Measurements from ENCODE around the gene EIF4E1B. TPM values are rescaled to one million over a fixed set of nuclear protein-coding genes. Genes with fewer than 3 reads are reported as not detected.
A peak's percentile ranks its signal among the peaks of the same experiment; 100 is the strongest.

Gene EIF4E1B
- total RNA-seq, 2 experiments from 2014 or later: not detected

GRCh38 chr5:176648474-176649194 lies 18.2 kb downstream of the EIF4E1B start:
- intact Hi-C loops (cut with DNase I, micrococcal nuclease): loop anchor here in 1 of 2 experiments (5.0 kb wide), 1 partner anchor 664 kb away; the partner anchor contains the start of gene MXD3
- Mint-ChIP-seq H3K27me3 (no peaks in the 10 kb centered on the region), H3K36me3 (ENCODE audit: low read depth) (peaks cover 10% of the 10 kb centered on the region), H3K4me3 (peak overlapping the region; percentile 81), H3K4me1 (peaks cover 50% of the 10 kb centered on the region), H3K27ac (peak overlapping the region; percentile 39), H3K9me3 (ENCODE audit: low read depth) (no peaks in the 10 kb centered on the region)
- DNase-seq (peak; percentile 36), ATAC-seq (no peak)
- ChIA-PET POLR2A (no interaction called here), CTCF (interaction anchor here (0.6 to 7.2 kb wide), 2 partner anchors 10 to 20 kb away, joined by 4 to 56 read pairs; no protein-coding TSS in a partner anchor)

GRCh38 chr5:176650354-176650884 lies 19.9 kb downstream of the EIF4E1B start:
- POLR2A ChIA-PET: no interaction called here
- Mint-ChIP-seq H3K27ac (no peak overlapping the region), H3K9me3 (ENCODE audit: low read depth) (no peaks in the 10 kb centered on the region), H3K4me1 (peaks cover 62% of the 10 kb centered on the region), H3K4me3 (no peak overlapping the region), H3K27me3 (no peaks in the 10 kb centered on the region), H3K36me3 (ENCODE audit: low read depth) (peaks cover 12% of the 10 kb centered on the region)
- ATAC-seq (no peak), DNase-seq (no peak)
- CTCF ChIA-PET: interaction anchor here (0.7 to 7.2 kb wide), 2 partner anchors 9 to 308 kb away, joined by 3 to 56 read pairs; no protein-coding TSS in a partner anchor
- intact Hi-C loops (cut with DNase I, micrococcal nuclease): loop anchor here in 1 of 2 experiments (5.0 kb wide), 1 partner anchor 252 kb away; no protein-coding TSS in a partner anchor

- H3K27me3 Mint-ChIP-seq: no peaks in the 10 kb centered on the region
- H3K4me1 Mint-ChIP-seq: peaks cover 55% of the 10 kb centered on the region
- no peaks in the 10 kb centered on the region for H3K9me3 Mint-ChIP-seq (ENCODE audit: low read depth)
- DNase-seq (no peak), ATAC-seq (no peak)
- H3K4me3 Mint-ChIP-seq: no peak overlapping the region
- H3K27ac Mint-ChIP-seq: no peak overlapping the region
- CTCF ChIA-PET: interaction anchor here (0.6 to 7.2 kb wide), 3 partner anchors 7 to 1114 kb away, joined by 3 to 56 read pairs (median 3); no protein-coding TSS in a partner anchor
- POLR2A ChIA-PET: no interaction called here
- intact Hi-C loops (cut with DNase I, micrococcal nuclease): loop anchor here in 1 of 2 experiments (5.0 kb wide), 1 partner anchor 251 kb away; no protein-coding TSS in a partner anchor
- H3K36me3 Mint-ChIP-seq (ENCODE audit: low read depth): peaks cover 16% of the 10 kb centered on the region
These were observed 21.1 kb downstream of the EIF4E1B start for GRCh38 chr5:176651472-176651980.

GRCh38 chr5:176652136-176652535 lies 21.7 kb downstream of the EIF4E1B start:
- CTCF ChIA-PET: interaction anchor here (7.2 kb wide), 1 partner anchor 7 kb away, joined by 56 read pairs; no protein-coding TSS in a partner anchor

GRCh38 chr5:176653401-176654385 lies 23.2 kb downstream of the EIF4E1B start:
- peak; percentile 89 for DNase-seq
- H3K27ac Mint-ChIP-seq: peak overlapping the region; percentile 55
- no peaks in the 10 kb centered on the region for H3K9me3 Mint-ChIP-seq (ENCODE audit: low read depth)
- no peaks in the 10 kb centered on the region for H3K27me3 Mint-ChIP-seq
- H3K36me3 Mint-ChIP-seq (ENCODE audit: low read depth): peaks cover 16% of the 10 kb centered on the region
- ChIA-PET POLR2A (interaction anchor here (1.1 kb wide), 1 partner anchor 118 kb away, joined by 4 read pairs; no protein-coding TSS in a partner anchor), CTCF (interaction anchor here (0.6 to 1.2 kb wide), 2 partner anchors 118 to 418 kb away, joined by 3 to 4 read pairs; no protein-coding TSS in a partner anchor)
- ATAC-seq: peak; percentile 82
- intact Hi-C loops (cut with DNase I, micrococcal nuclease): loop anchor here in 1 of 2 experiments (5.0 kb wide), 1 partner anchor 249 kb away; no protein-coding TSS in a partner anchor
- H3K4me3 Mint-ChIP-seq: peak overlapping the region; percentile 1
- H3K4me1 Mint-ChIP-seq: peaks cover 54% of the 10 kb centered on the region

More at GRCh38 chr5:176652136-176652535, 21.7 kb downstream of the EIF4E1B start:
- H3K27ac Mint-ChIP-seq: no peak overlapping the region
- intact Hi-C loops (cut with DNase I, micrococcal nuclease): loop anchor here in 1 of 2 experiments (5.0 kb wide), 1 partner anchor 250 kb away; no protein-coding TSS in a partner anchor
- no peak overlapping the region for H3K4me3 Mint-ChIP-seq
- no peaks in the 10 kb centered on the region for H3K9me3 Mint-ChIP-seq (ENCODE audit: low read depth)
- no peaks in the 10 kb centered on the region for H3K27me3 Mint-ChIP-seq
- ATAC-seq: no peak
- no peak for DNase-seq
- POLR2A ChIA-PET: no interaction called here
- H3K4me1 Mint-ChIP-seq: peaks cover 51% of the 10 kb centered on the region
- peaks cover 16% of the 10 kb centered on the region for H3K36me3 Mint-ChIP-seq (ENCODE audit: low read depth)

- H3K4me3 Mint-ChIP-seq: no peak overlapping the region
- intact Hi-C loops (cut with DNase I, micrococcal nuclease): loop anchor here in 1 of 2 experiments (5.0 kb wide), 1 partner anchor 247 kb away; no protein-coding TSS in a partner anchor
- H3K4me1 Mint-ChIP-seq: peaks cover 56% of the 10 kb centered on the region
- peaks cover 16% of the 10 kb centered on the region for H3K36me3 Mint-ChIP-seq (ENCODE audit: low read depth)
- H3K27ac Mint-ChIP-seq: no peak overlapping the region
- no peaks in the 10 kb centered on the region for H3K9me3 Mint-ChIP-seq (ENCODE audit: low read depth)
- ATAC-seq (no peak), DNase-seq (no peak)
- H3K27me3 Mint-ChIP-seq: no peaks in the 10 kb centered on the region
- ChIA-PET POLR2A (no interaction called here), CTCF (no interaction called here)
These were observed 24.4 kb downstream of the EIF4E1B start for GRCh38 chr5:176654856-176655255.

GRCh38 chr5:176656467-176656990 lies 26.1 kb downstream of the EIF4E1B start:
- Mint-ChIP-seq H3K36me3 (ENCODE audit: low read depth) (peaks cover 14% of the 10 kb centered on the region), H3K27me3 (no peaks in the 10 kb centered on the region), H3K9me3 (ENCODE audit: low read depth) (no peaks in the 10 kb centered on the region), H3K4me3 (no peak overlapping the region), H3K4me1 (peaks cover 60% of the 10 kb centered on the region), H3K27ac (no peak overlapping the region)
- ChIA-PET POLR2A (interaction anchor here (0.6 kb wide), 1 partner anchor 169 kb away, joined by 3 read pairs; no protein-coding TSS in a partner anchor), CTCF (interaction anchor here (3.1 to 6.1 kb wide), 2 partner anchors 7 to 13 kb away, joined by 17 to 56 read pairs; partner anchors contain the start of gene TSPAN17)
- ATAC-seq: no peak
- intact Hi-C loops (cut with DNase I, micrococcal nuclease): no loop called here
- DNase-seq: no peak

- Mint-ChIP-seq H3K4me1 (peaks cover 46% of the 10 kb centered on the region), H3K36me3 (ENCODE audit: low read depth) (peaks cover 11% of the 10 kb centered on the region), H3K27ac (no peak overlapping the region), H3K4me3 (no peak overlapping the region), H3K9me3 (ENCODE audit: low read depth) (no peaks in the 10 kb centered on the region), H3K27me3 (no peaks in the 10 kb centered on the region)
- POLR2A ChIA-PET: no interaction called here
- CTCF ChIA-PET: interaction anchor here (0.6 to 6.1 kb wide), 15 partner anchors 9 to 455 kb away, joined by 3 to 56 read pairs (median 4); partner anchors contain the start of gene TSPAN17
- DNase-seq: peak; percentile 85
- ATAC-seq: peak; percentile 65
- intact Hi-C loops (cut with DNase I, micrococcal nuclease): loop anchor here in 1 of 2 experiments (2.0 kb wide), 2 partner anchors 85 to 301 kb away; no protein-coding TSS in a partner anchor
These were observed 27.6 kb downstream of the EIF4E1B start for GRCh38 chr5:176658007-176658599.

- ATAC-seq (peak; percentile 27), DNase-seq (peak; percentile 35)
- Mint-ChIP-seq H3K27ac (peak overlapping the region; percentile 65), H3K36me3 (ENCODE audit: low read depth) (peaks cover 4% of the 10 kb centered on the region), H3K4me3 (peak overlapping the region; percentile 15), H3K4me1 (peaks cover 37% of the 10 kb centered on the region), H3K9me3 (ENCODE audit: low read depth) (no peaks in the 10 kb centered on the region), H3K27me3 (peaks cover 3% of the 10 kb centered on the region)
- ChIA-PET CTCF (interaction anchor here (0.5 to 6.1 kb wide), 20 partner anchors 10 to 347 kb away, joined by 3 to 56 read pairs (median 4); partner anchors contain the start of genes TSPAN17 and UIMC1), POLR2A (no interaction called here)
- intact Hi-C loops (cut with DNase I, micrococcal nuclease): loop anchor here in 1 of 2 experiments (2.0 kb wide), 2 partner anchors 84 to 300 kb away; no protein-coding TSS in a partner anchor
These were observed 28.5 kb downstream of the EIF4E1B start for GRCh38 chr5:176658817-176659511.
